Gastrocnemius medialis (tissue), 4 donors: ENCODE results near the gene CCDC86. TPM values are rescaled to one million over a fixed set of nuclear protein-coding genes. Genes with fewer than 3 reads are reported as not detected.

Source experiments
- ATAC-seq, 2 donors: fragments of 150-250 bp; one replicate each; pipeline ENCODE4 v1.9.1; 2016
- DNase-seq, 2 donors: peaks; one replicate each; pipeline ENCODE4 v3.0.0-alpha.2; 2019
- H3K27ac ChIP-seq, 4 donors: fragments of 200-600 bp; sonication (generic); 1 replicate in 1 of 4; 2 replicates in 3 of 4; pipeline ENCODE4 v1.5.1; 2016 to 2018; ENCODE audit warnings: mild to moderate bottlenecking in 2 of 4, moderate library complexity in 1 of 4
- H3K27me3 ChIP-seq, 3 donors: fragments of 200-600 bp; sonication (generic) in 2 of 3; 1 replicate in 1 of 3; 2 replicates in 2 of 3; pipeline versions ENCODE4 v1.5.1 to v1.6.0; 2016 to 2019; ENCODE audit warnings: mild to moderate bottlenecking in 1 of 3, moderate library complexity in 1 of 3
- H3K36me3 ChIP-seq, 2 donors: fragments of 200-600 bp; sonication (generic) in 1 of 2; one replicate each; pipeline ENCODE4 v1.5.1; 2017 to 2018
- H3K4me1 ChIP-seq, 2 donors: fragments of 200-600 bp; sonication (generic) in 1 of 2; one replicate each; pipeline ENCODE4 v1.5.1; 2016 to 2017; ENCODE audit warnings: mild to moderate bottlenecking in 2 of 2
- H3K4me3 ChIP-seq, 4 donors: fragments of 200-600 bp; sonication (generic) in 3 of 4; 1 replicate in 1 of 4; 2 replicates in 3 of 4; pipeline ENCODE4 v1.5.1; 2016 to 2019; ENCODE audit warnings: mild to moderate bottlenecking in 2 of 4
- H3K9me3 ChIP-seq, 3 donors: fragments of 200-600 bp; sonication (generic) in 2 of 3; 1 replicate in 1 of 3; 2 replicates in 2 of 3; pipeline ENCODE4 v1.5.1; 2016 to 2019
- CTCF ChIP-seq, 5 experiments: fragments of 450-650 bp in 3 of 5; fragments of 200-600 bp in 2 of 5; sonication (generic) in 2 of 5; IDR thresholded peaks in 4 of 5; conservative IDR thresholded peaks in 1 of 5; 1 replicate in 4 of 5; 2 replicates in 1 of 5; pipeline ENCODE4 v1.5.1; 2016 to 2019; ENCODE audit warnings: antibody characterized with exemption in 5 of 5, mild to moderate bottlenecking in 3 of 5, moderate library complexity in 3 of 5
- POLR2A ChIP-seq, 2 donors: fragments of 450-650 bp; IDR thresholded peaks; one replicate each; pipeline ENCODE4 v1.6.1; 2017; ENCODE audit warnings: antibody characterized with exemption in 2 of 2, mild to moderate bottlenecking in 2 of 2, moderate library complexity in 2 of 2
- in situ Hi-C, 4 donors: fragments of 200-750 bp; cut with MboI; loops; one replicate each; pipeline versions ENCODE4 v1.15.0 to v1.8.0; 2017; ENCODE audit warnings: low sequenced_read_pairs in 4 of 4
- intact Hi-C: fragments of 100-400 bp; cut with DNase I; formaldehyde crosslinking; loops from one replicate; pipeline ENCODE4 v1.15.1; 2023; ENCODE audit warnings: low total_unique reads
- total RNA-seq, 4 donors: library from RNA; depleted of rRNA; stranded (reverse); fragments of >200 nt; gene quantifications; one replicate each; pipeline versions ENCODE4 v1.1.0 to v1.2.3, GENCODE V29; 2016

The CCDC86 gene
- total RNA-seq, 4 donors from 2014 or later, result 23.8 to 36.2 (median 33.2) TPM

DNA sequence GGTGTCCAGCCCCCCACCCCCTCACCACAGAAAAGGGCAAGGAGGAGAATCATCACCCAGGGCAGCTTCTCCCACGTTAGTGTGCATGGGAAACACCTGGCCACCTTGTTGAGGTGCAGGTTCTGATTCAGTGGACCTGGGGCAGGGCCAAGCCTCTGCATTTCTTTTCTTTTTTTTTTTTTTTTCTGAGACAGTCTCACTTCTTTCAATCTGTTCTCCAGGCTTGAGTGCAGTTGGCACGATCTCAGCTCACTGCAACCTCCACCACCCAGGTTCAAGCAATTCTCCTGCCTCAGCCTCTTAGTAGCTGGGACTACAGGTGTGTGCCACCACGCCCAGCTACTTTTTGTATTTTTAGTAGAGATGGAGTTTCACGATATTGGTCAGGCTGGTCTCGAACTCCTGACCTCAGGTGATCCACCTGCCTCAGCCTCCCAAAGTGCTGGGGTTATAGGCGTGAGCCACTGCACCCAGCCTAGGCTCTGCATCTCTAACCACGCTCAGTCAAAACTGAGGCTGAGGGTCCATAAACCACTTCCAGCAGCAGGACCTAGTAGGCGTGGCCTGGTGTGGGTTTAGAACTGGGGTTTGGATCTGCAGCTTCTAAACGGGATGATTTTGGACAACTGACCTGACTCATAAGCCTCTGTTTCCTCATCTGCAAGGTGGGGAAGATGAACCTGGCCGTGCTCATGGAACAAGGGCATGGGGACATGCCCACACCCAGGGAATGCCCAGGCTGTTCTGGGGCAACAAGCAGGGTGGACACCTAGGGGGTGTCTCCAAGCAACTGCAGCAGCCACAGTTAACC, 26.2 kb downstream of the CCDC86 start:
- no peaks in the 10 kb centered on the region for H3K36me3 ChIP-seq
- TF ChIP-seq POLR2A (IDR thresholded peaks at IDR 0.05) (no peak), CTCF (IDR thresholded peaks at IDR 0.05 in 4 of 5, conservative IDR thresholded peaks at IDR 0.05 in 1 of 5) (no peak)
- in situ Hi-C loops, result no loop called here
- H3K27me3 ChIP-seq, result no peaks in the 10 kb centered on the region
- intact Hi-C loops, result loop anchor here (5.0 kb wide), 1 partner anchor 36 kb away; no protein-coding TSS in a partner anchor
- H3K4me1 ChIP-seq, result peaks cover 20 to 32% of the 10 kb centered on the region in 2 donors
- no peak overlapping the region for H3K4me3 ChIP-seq
- ATAC-seq (no peak), DNase-seq (no peak)
- H3K9me3 ChIP-seq, result no peaks in the 10 kb centered on the region
- H3K27ac ChIP-seq, result no peak overlapping the region

GRCh38 chr11:60868682-60869450, 27.0 kb downstream of the CCDC86 start:
- no peak for DNase-seq

DNA sequence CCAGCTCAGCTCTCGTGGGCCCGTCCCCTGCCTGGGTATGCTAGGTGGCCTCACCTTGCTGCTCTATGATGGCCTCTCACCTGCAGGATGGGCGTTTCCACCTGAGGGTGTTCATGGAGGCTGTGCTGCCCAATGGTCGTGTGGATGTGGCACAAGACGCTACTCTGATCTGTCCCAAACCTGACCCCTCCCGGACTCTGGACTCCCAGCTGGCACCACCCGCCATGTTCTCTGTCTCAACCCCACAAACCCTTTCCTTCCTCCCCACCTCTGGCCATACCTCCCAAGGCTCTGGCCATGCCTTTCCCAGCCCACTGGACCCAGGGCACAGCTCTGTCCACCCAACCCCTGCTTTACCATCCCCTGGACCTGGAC, 27.5 kb downstream of the CCDC86 start:
- no peak for ATAC-seq
- DNase-seq, result no peak
- no peaks in the 10 kb centered on the region for H3K27me3 ChIP-seq
- no peak overlapping the region for H3K27ac ChIP-seq
- TF ChIP-seq POLR2A (IDR thresholded peaks at IDR 0.05) (no peak), CTCF (IDR thresholded peaks at IDR 0.05 in 4 of 5, conservative IDR thresholded peaks at IDR 0.05 in 1 of 5) (no peak)
- intact Hi-C loops (loop anchor here (5.0 kb wide), 1 partner anchor 37 kb away; no protein-coding TSS in a partner anchor), in situ Hi-C loops (no loop called here)
- H3K4me3 ChIP-seq, result no peak overlapping the region
- peaks cover 32 to 45% of the 10 kb centered on the region in 2 donors for H3K4me1 ChIP-seq
- H3K9me3 ChIP-seq, result no peaks in the 10 kb centered on the region
- no peaks in the 10 kb centered on the region for H3K36me3 ChIP-seq

More at GRCh38 chr11:60868682-60869450, 27.0 kb downstream of the CCDC86 start:
- Histone ChIP-seq H3K9me3 (no peaks in the 10 kb centered on the region), H3K36me3 (no peaks in the 10 kb centered on the region), H3K4me3 (no peak overlapping the region), H3K4me1 (peaks cover 26 to 39% of the 10 kb centered on the region in 2 donors), H3K27ac (no peak overlapping the region), H3K27me3 (no peaks in the 10 kb centered on the region)
- in situ Hi-C loops, result no loop called here
- intact Hi-C loops, result loop anchor here (5.0 kb wide), 1 partner anchor 37 kb away; no protein-coding TSS in a partner anchor
- ATAC-seq, result no peak
- TF ChIP-seq POLR2A (IDR thresholded peaks at IDR 0.05), result no peak
- TF ChIP-seq CTCF (IDR thresholded peaks at IDR 0.05 in 4 of 5, conservative IDR thresholded peaks at IDR 0.05 in 1 of 5), result no peak

DNA sequence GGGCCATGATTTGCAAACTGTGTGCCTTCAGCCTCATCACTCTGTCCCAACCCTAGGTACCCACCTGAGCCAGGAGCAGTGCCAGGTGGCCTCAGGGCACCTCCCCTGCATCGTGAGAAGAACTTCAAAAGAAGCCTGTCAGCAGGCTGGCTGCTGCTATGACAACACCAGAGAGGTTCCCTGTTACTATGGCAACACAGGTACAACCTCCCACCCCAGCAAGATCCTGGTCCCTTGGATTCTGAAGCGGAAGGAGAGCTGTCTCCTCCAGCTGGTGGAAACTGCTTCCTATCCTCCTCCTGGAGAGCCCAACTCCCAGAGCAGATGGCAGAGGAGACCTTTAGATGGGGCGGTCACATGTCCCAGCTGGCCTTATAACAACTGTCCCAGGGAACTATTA, 28.4 kb downstream of the CCDC86 start:
- Histone ChIP-seq H3K9me3 (no peaks in the 10 kb centered on the region), H3K36me3 (no peaks in the 10 kb centered on the region), H3K27me3 (no peaks in the 10 kb centered on the region), H3K4me3 (no peak overlapping the region), H3K4me1 (peaks cover 39 to 53% of the 10 kb centered on the region in 2 donors), H3K27ac (peak overlapping the region in 2 of 4 donors; percentile 24 to 53)
- no peak for ATAC-seq
- intact Hi-C loops, result no loop called here
- TF ChIP-seq POLR2A (IDR thresholded peaks at IDR 0.05) (no peak), CTCF (IDR thresholded peaks at IDR 0.05 in 4 of 5, conservative IDR thresholded peaks at IDR 0.05 in 1 of 5) (no peak)
- in situ Hi-C loops, result no loop called here
- no peak for DNase-seq
